ENCODE results near the gene DNAH1. TPM values are rescaled to one million over a fixed set of nuclear protein-coding genes. Genes with fewer than 3 reads are reported as not detected.

The DNAH1 gene
- total RNA-seq, 1 donor = 6.0 TPM

DNA sequence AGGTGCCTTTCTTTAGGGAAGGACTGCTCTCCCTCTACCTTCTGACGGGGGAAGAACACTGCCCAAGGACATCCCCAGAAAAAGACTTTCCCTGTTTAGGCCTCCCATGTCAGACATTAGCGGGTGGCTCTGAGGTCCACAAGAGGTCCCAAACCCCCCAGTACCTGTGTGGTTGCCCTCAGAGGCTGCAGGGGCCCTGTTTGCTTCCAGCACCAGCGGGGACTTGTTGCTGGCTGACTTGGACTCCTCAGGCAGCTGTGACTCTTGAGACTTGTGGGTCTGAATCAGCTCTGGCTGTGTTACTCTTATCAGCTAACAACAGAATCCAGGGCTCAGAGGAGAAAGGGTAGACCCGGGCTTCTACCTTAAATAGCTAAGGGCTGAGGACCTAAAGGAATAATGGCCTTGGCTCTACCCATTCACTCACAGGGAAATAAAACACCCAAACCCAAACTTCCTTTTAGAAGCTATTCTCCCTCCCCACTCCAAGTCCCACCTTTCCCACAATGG is 89.5 kb downstream of the DNAH1 start:
- TF ChIP-seq, protein P1, sequence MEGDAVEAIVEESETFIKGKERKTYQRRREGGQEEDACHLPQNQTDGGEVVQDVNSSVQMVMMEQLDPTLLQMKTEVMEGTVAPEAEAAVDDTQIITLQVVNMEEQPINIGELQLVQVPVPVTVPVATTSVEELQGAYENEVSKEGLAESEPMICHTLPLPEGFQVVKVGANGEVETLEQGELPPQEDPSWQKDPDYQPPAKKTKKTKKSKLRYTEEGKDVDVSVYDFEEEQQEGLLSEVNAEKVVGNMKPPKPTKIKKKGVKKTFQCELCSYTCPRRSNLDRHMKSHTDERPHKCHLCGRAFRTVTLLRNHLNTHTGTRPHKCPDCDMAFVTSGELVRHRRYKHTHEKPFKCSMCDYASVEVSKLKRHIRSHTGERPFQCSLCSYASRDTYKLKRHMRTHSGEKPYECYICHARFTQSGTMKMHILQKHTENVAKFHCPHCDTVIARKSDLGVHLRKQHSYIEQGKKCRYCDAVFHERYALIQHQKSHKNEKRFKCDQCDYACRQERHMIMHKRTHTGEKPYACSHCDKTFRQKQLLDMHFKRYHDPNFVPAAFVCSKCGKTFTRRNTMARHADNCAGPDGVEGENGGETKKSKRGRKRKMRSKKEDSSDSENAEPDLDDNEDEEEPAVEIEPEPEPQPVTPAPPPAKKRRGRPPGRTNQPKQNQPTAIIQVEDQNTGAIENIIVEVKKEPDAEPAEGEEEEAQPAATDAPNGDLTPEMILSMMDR (IDR thresholded peaks at IDR 0.05; ENCODE audit: insufficient read depth, low read length) = no peak
- H3K4me3 ChIP-seq (ENCODE audit: low read depth, low read length) = no peak overlapping the region
- DNase-seq (ENCODE audit: low read depth) = no peak

DNA sequence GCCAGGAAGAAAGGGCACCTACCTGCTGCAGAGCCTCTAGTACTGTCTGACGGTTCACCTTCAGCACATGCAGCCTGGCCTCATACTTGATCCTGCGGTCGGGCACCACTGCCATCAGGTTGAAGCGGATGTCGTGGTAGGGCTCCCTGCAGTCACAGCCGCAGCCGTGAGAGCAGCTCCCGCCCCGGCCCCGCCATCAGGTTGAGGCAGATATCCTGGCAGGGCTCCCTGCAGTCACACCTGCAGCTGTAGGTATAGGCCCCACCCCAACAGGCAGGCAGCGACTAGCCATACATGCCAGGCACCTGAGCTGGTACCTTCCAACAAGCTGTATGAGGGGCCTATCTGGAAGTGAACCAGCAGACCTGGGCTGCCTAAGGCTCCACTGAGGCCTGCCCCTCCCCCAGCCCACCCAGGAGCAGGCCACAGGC is 90.1 kb downstream of the DNAH1 start:
- TF ChIP-seq, protein P1 (IDR thresholded peaks at IDR 0.05; ENCODE audit: insufficient read depth, low read length) = no peak
- H3K4me3 ChIP-seq (ENCODE audit: low read depth, low read length) = no peak overlapping the region
- DNase-seq (ENCODE audit: low read depth) = no peak

GRCh38 chr3:52406791-52407510 is 90.8 kb downstream of the DNAH1 start:
- TF ChIP-seq, protein P1 (IDR thresholded peaks at IDR 0.05; ENCODE audit: insufficient read depth, low read length) = no peak
- H3K4me3 ChIP-seq (ENCODE audit: low read depth, low read length) = no peak overlapping the region
- no peak for DNase-seq (ENCODE audit: low read depth)

DNA sequence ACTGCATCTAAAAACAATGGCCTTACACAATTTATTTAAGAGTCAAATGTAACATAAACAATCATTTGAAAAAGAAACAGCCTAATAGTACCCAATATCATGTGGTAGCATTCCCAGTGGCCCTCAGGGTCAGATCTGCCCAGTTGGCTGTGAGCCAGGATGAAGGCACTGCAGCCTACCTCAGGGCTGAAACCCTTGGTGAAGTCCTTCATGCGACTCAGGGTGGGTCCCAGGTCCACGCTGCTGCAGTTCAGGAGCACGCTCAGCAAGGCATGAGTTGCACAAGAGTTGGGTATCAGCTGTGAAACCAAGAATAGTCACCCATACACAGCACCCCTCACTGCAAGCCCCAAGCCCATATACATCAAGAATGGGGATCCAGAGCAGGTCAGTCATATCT is 91.7 kb downstream of the DNAH1 start:
- DNase-seq (ENCODE audit: low read depth) = no peak
- TF ChIP-seq, protein P1 (IDR thresholded peaks at IDR 0.05; ENCODE audit: insufficient read depth, low read length) = no peak

GRCh38 chr3:52408466-52408865 is 92.3 kb downstream of the DNAH1 start:
- TF ChIP-seq, protein P1 (IDR thresholded peaks at IDR 0.05; ENCODE audit: insufficient read depth, low read length) = no peak
- DNase-seq (ENCODE audit: low read depth) = no peak
- peak overlapping the region; percentile 98 for H3K4me3 ChIP-seq (ENCODE audit: low read depth, low read length)

More for the DNA sequence above, 91.7 kb downstream of the DNAH1 start:
- no peak overlapping the region for H3K4me3 ChIP-seq (ENCODE audit: low read depth, low read length)

DNA sequence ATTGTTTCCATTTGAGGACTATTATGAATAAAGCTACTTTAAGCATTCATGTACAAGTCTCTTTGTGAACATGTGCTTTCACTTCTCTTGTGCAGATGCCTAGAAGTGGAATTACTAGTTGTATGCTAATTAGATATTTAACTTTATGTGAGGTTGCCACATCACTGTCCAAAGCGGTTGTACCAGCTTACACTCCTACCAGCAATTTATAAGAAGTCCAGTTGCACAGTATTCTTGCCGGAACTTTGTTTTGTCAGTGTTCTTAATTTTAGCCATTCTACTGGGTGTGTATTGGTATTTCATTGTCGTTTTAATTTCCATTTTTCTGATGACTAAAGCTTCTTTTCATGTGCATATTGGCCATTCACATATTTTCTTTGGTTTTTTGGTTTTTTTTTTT is 99.7 kb downstream of the DNAH1 start:
- no peak for DNase-seq (ENCODE audit: low read depth)
- H3K4me3 ChIP-seq (ENCODE audit: low read depth, low read length) = no peak overlapping the region
- TF ChIP-seq, protein P1 (IDR thresholded peaks at IDR 0.05; ENCODE audit: insufficient read depth, low read length) = no peak
